ENCODE results near the gene CHRNA1. TPM values are rescaled to one million over a fixed set of nuclear protein-coding genes. Genes with fewer than 3 reads are reported as not detected.

Gene CHRNA1
- total RNA-seq, 1 experiment from 2014 or later = 1.8 TPM

GRCh38 chr2:174731546-174731945 lies 32.7 kb downstream of the CHRNA1 start:
- Histone ChIP-seq H3K4me2 (ENCODE audit: low read length) (no peak overlapping the region), H3F3A (ENCODE audit: low read length, unreplicated experiment) (no peaks in the 10 kb centered on the region), H3K79me2 (ENCODE audit: low read length) (no peaks in the 10 kb centered on the region), H3K27me3 (ENCODE audit: low read length) (peaks cover 19% of the 10 kb centered on the region), H3K9me3 (ENCODE audit: low read length) (no peaks in the 10 kb centered on the region), H2AFZ (ENCODE audit: low read length) (no peak overlapping the region), H3K4me1 (ENCODE audit: insufficient read depth, low read length) (no peaks in the 10 kb centered on the region), H3K9me2 (replicated peaks; ENCODE audit: low read length) (no peaks in the 10 kb centered on the region), H4K20me1 (ENCODE audit: low read length) (no peaks in the 10 kb centered on the region), H3K4me3 (ENCODE audit: low read length) (no peak overlapping the region), H3K27ac (ENCODE audit: low read length) (no peak overlapping the region), H3K9ac (ENCODE audit: low read length) (no peak overlapping the region), H3K36me3 (ENCODE audit: low read depth, low read length) (no peaks in the 10 kb centered on the region)
- no peak for ATAC-seq
- ChIA-PET CTCF (no interaction called here), POLR2A (ENCODE audit: unreplicated experiment) (no interaction called here)
- TF ChIP-seq CTCF (conservative IDR thresholded peaks at IDR 0.05; ENCODE audit: low read depth, low read length) = no peak
- no peak for TF ChIP-seq EZH2phosphoT487 (IDR thresholded peaks at IDR 0.05; ENCODE audit: borderline replicate concordance, low read length)
- TF ChIP-seq EZH2 (IDR thresholded peaks at IDR 0.05; ENCODE audit: low read length, unreplicated experiment) = no peak
- no peak for DNase-seq
- BruUV-seq (replicated peaks) = no TSS peak
- intact Hi-C loops (cut with micrococcal nuclease) = no loop called here

GRCh38 chr2:174730698-174731018 lies 33.6 kb downstream of the CHRNA1 start:
- POLR2A ChIA-PET (ENCODE audit: unreplicated experiment) = no interaction called here
- no peaks in the 10 kb centered on the region for H3K9me3 ChIP-seq (ENCODE audit: low read length)
- no peak overlapping the region for H3K9ac ChIP-seq (ENCODE audit: low read length)
- no peaks in the 10 kb centered on the region for H4K20me1 ChIP-seq (ENCODE audit: low read length)
- no peak overlapping the region for H3K4me2 ChIP-seq (ENCODE audit: low read length)
- no peak for TF ChIP-seq CTCF (conservative IDR thresholded peaks at IDR 0.05; ENCODE audit: low read depth, low read length)
- no peak for TF ChIP-seq EZH2 (IDR thresholded peaks at IDR 0.05; ENCODE audit: low read length, unreplicated experiment)
- TF ChIP-seq EZH2phosphoT487 (IDR thresholded peaks at IDR 0.05; ENCODE audit: borderline replicate concordance, low read length) = no peak
- peaks cover 19% of the 10 kb centered on the region for H3K27me3 ChIP-seq (ENCODE audit: low read length)
- no peak overlapping the region for H3K27ac ChIP-seq (ENCODE audit: low read length)
- no peaks in the 10 kb centered on the region for H3K4me1 ChIP-seq (ENCODE audit: insufficient read depth, low read length)
- no peak overlapping the region for H3K4me3 ChIP-seq (ENCODE audit: low read length)
- BruUV-seq (replicated peaks) = no TSS peak
- H3F3A ChIP-seq (ENCODE audit: low read length, unreplicated experiment) = no peaks in the 10 kb centered on the region
- H3K9me2 ChIP-seq (replicated peaks; ENCODE audit: low read length) = no peaks in the 10 kb centered on the region
- intact Hi-C loops (cut with micrococcal nuclease) = no loop called here
- no peak overlapping the region for H2AFZ ChIP-seq (ENCODE audit: low read length)
- CTCF ChIA-PET = no interaction called here
- no peak for DNase-seq
- H3K79me2 ChIP-seq (ENCODE audit: low read length) = no peaks in the 10 kb centered on the region
- no peaks in the 10 kb centered on the region for H3K36me3 ChIP-seq (ENCODE audit: low read depth, low read length)
- ATAC-seq = no peak

GRCh38 chr2:174729797-174730697 lies 34.2 kb downstream of the CHRNA1 start:
- no peak for TF ChIP-seq EZH2phosphoT487 (IDR thresholded peaks at IDR 0.05; ENCODE audit: borderline replicate concordance, low read length)
- no peak for TF ChIP-seq EZH2 (IDR thresholded peaks at IDR 0.05; ENCODE audit: low read length, unreplicated experiment)
- TF ChIP-seq CTCF (conservative IDR thresholded peaks at IDR 0.05; ENCODE audit: low read depth, low read length) = no peak
- no TSS peak for BruUV-seq (replicated peaks)
- intact Hi-C loops (cut with micrococcal nuclease) = no loop called here
- Histone ChIP-seq H3K9me3 (ENCODE audit: low read length) (no peaks in the 10 kb centered on the region), H3K4me2 (ENCODE audit: low read length) (no peak overlapping the region), H3K27me3 (ENCODE audit: low read length) (peaks cover 19% of the 10 kb centered on the region), H3K4me3 (ENCODE audit: low read length) (no peak overlapping the region), H3K4me1 (ENCODE audit: insufficient read depth, low read length) (no peaks in the 10 kb centered on the region), H3K27ac (ENCODE audit: low read length) (no peak overlapping the region), H3K79me2 (ENCODE audit: low read length) (no peaks in the 10 kb centered on the region), H2AFZ (ENCODE audit: low read length) (no peak overlapping the region), H3F3A (ENCODE audit: low read length, unreplicated experiment) (no peaks in the 10 kb centered on the region), H3K9me2 (replicated peaks; ENCODE audit: low read length) (no peaks in the 10 kb centered on the region), H3K36me3 (ENCODE audit: low read depth, low read length) (no peaks in the 10 kb centered on the region), H4K20me1 (ENCODE audit: low read length) (no peaks in the 10 kb centered on the region), H3K9ac (ENCODE audit: low read length) (no peak overlapping the region)
- DNase-seq = no peak
- ChIA-PET POLR2A (ENCODE audit: unreplicated experiment) (no interaction called here), CTCF (no interaction called here)
- no peak for ATAC-seq

All from PC-3 (cell line).